AG09319 (cell line): ENCODE results near the gene IL1RAPL2.

ENCODE experiments used
- DNase-seq: peaks from one replicate; pipeline ENCODE4 v3.0.0-alpha.2; 2010; ENCODE audit warnings: low read depth; ENCODE audit errors: extremely low read depth
- TF ChIP-seq, protein P1 (sequence below): IDR thresholded peaks from 2 replicates; pipeline ENCODE4 v1.5.1; 2011; ENCODE audit warnings: low read depth, mild to moderate bottlenecking, inconsistent platforms, low read length, moderate library complexity

Gene IL1RAPL2

GRCh38 chrX:105738162-105738561 lies 1172.2 kb downstream of the IL1RAPL2 start:
- TF ChIP-seq, protein P1, sequence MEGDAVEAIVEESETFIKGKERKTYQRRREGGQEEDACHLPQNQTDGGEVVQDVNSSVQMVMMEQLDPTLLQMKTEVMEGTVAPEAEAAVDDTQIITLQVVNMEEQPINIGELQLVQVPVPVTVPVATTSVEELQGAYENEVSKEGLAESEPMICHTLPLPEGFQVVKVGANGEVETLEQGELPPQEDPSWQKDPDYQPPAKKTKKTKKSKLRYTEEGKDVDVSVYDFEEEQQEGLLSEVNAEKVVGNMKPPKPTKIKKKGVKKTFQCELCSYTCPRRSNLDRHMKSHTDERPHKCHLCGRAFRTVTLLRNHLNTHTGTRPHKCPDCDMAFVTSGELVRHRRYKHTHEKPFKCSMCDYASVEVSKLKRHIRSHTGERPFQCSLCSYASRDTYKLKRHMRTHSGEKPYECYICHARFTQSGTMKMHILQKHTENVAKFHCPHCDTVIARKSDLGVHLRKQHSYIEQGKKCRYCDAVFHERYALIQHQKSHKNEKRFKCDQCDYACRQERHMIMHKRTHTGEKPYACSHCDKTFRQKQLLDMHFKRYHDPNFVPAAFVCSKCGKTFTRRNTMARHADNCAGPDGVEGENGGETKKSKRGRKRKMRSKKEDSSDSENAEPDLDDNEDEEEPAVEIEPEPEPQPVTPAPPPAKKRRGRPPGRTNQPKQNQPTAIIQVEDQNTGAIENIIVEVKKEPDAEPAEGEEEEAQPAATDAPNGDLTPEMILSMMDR: no peak
- DNase-seq: no peak

DNA sequence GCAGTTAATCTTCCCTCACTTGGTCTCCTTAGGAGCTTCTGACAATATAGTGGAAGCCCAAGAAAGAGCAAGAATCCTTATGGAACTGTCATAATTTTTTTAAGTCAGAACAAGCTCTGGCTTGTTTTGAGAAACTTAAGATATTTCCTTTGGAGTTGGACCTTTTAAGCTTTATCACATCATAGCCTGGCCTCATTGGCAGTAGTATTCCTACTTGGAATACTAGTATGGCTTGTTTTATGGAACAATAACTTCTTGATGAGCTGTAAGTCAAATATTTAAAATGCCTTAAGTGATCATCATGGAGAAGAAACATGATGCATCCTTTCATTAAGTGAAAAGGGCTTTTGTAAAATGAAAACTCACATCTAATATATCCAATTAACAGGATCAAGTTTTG lies 1178.3 kb downstream of the IL1RAPL2 start:
- TF ChIP-seq, protein P1: no peak
- no peak for DNase-seq

DNA sequence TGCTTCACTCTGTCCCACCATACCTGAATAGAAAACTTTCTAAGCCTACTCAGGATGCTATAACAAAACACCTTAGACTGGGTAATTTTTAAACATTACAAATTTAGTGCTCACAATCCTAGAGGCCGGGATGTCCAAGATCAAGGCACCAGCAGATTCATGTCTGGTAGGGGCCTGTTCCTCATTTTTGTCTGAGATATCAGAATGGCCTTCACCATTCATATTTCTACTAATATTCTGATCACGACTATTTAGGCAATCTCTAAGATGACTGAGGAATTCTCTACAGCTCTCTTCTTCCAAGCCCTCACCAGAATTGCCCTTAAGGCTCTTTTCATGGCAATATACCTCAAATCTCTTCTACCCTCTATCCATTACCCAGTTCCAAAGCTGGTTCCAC lies 1178.9 kb downstream of the IL1RAPL2 start:
- TF ChIP-seq, protein P1: no peak
- DNase-seq: no peak

DNA sequence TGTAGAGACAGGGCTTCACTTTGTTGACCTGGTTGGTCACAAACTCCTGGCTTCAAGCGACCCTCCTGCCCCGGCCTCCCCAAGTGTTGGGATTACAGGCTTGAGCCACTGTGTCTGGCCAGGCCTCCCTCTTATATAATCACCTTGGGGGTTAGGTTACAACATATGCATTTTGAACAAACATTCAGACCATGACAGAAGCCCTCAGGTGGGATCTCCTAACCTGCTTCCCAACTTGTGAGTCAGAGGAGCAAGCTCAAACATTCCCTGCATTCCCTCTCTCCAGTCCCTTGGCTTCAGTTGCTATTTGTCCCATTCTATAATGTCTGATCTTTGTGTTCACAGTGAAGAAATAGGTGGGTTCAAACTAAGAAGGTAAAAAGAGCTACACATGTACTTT lies 1179.9 kb downstream of the IL1RAPL2 start:
- TF ChIP-seq, protein P1: no peak
- DNase-seq: no peak

DNA sequence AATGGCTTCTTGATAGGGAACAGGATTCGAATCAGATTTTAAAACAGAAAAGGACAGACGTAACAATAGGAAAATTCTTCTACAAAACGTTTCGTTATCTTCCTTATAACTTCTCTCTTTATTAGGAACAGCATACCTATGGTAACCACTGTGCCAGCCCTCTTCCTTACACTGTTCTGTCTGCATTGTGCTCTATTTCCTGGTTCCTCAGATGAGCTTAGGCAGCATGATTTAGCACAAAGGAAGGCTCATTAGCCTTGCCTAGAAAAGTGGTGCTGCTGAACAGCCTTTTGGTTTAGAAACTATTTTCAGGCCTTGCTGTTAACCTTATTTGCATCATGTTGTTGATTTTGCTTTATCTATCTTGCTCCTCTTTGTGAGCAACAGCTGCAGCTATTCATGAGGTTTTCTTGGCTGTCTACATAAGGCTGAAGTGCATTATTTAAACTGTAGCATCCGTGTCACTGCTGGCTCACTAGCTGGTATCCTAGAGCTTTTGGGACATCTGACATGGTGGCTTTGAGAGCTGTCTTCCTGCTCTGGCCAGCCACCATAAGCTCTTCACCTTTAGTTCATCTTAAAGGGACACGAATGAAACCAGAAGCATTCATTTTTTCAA lies 1186.4 kb downstream of the IL1RAPL2 start:
- TF ChIP-seq, protein P1: no peak
- no peak for DNase-seq

DNA sequence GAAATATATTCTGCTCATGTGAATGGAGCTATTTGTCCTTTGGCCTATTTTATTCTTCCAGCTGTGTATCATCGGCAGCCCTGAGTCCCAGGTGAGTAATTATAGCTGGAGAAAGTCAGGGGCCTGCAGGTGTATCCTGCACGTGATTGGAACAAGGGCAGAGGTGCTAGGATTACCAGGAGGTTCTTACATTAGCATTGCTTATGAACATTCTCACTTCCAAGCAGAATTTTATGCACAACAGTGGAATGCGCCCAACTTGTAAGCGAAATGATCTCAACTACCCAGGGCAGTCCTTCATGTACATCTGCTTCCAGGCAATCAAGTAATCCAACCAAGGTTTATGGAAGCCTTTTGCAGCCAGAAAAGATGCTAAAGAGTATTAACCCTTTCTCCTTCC lies 1187.4 kb downstream of the IL1RAPL2 start:
- TF ChIP-seq, protein P1: no peak
- DNase-seq: no peak

GRCh38 chrX:105754286-105754964 lies 1188.4 kb downstream of the IL1RAPL2 start:
- TF ChIP-seq, protein P1: no peak
- no peak for DNase-seq
